NB4 (cell line): ENCODE results near the gene LRRK2.
"Not testable (repeated sequence)": the region's sequence is repeated elsewhere in the genome, so short reads cannot be mapped to it uniquely, and the experiment has no call there.

Source experiments
- DNase-seq: peaks from one replicate; pipeline ENCODE4 v3.0.0; 2010; ENCODE audit warnings: low read depth
- H3K4me3 ChIP-seq: one replicate; pipeline ENCODE4 v1.5.1; 2011; ENCODE audit warnings: mild to moderate bottlenecking, low read depth, low read length, moderate library complexity
- CTCF ChIP-seq: IDR thresholded peaks from one replicate; pipeline ENCODE4 v1.5.1; 2012; ENCODE audit warnings: low read depth, low read length
- MAX ChIP-seq: IDR thresholded peaks from 2 replicates; pipeline ENCODE4 v1.6.1; 2011; ENCODE audit warnings: low read depth, low read length
- MYC ChIP-seq: IDR thresholded peaks from 2 replicates; pipeline ENCODE4 v1.6.1; 2011; ENCODE audit warnings: low read depth, low read length
- POLR2A ChIP-seq: IDR thresholded peaks from 2 replicates; pipeline ENCODE4 v1.6.1; 2011; ENCODE audit warnings: mild to moderate bottlenecking; ENCODE audit not compliant: insufficient read length; ENCODE audit errors: extremely low read depth

Gene LRRK2

GRCh38 chr12:40241741-40242140 lies 16.9 kb downstream of the LRRK2 start:
- DNase-seq = no peak
- no peak overlapping the region for H3K4me3 ChIP-seq
- TF ChIP-seq POLR2A (no peak), MAX (no peak), CTCF (no peak), MYC (no peak)

GRCh38 chr12:40244526-40245156 lies 19.8 kb downstream of the LRRK2 start:
- not testable (repeated sequence) for DNase-seq, H3K4me3 ChIP-seq

- no peak for DNase-seq
- no peak overlapping the region for H3K4me3 ChIP-seq
- TF ChIP-seq MYC = no peak
- no peak for TF ChIP-seq MAX
- no peak for TF ChIP-seq POLR2A
- TF ChIP-seq CTCF = no peak
Measured at GRCh38 chr12:40248034-40248433, 23.2 kb downstream of the LRRK2 start.

GRCh38 chr12:40248585-40249297 lies 23.9 kb downstream of the LRRK2 start:
- TF ChIP-seq POLR2A (no peak), MYC (no peak), MAX (no peak), CTCF (no peak)
- no peak for DNase-seq
- H3K4me3 ChIP-seq = no peak overlapping the region

GRCh38 chr12:40250652-40251051 lies 25.9 kb downstream of the LRRK2 start:
- H3K4me3 ChIP-seq, DNase-seq: not testable (repeated sequence)

- DNase-seq = no peak
Measured at GRCh38 chr12:40253936-40254335, 29.1 kb downstream of the LRRK2 start.

More at GRCh38 chr12:40253936-40254335, 29.1 kb downstream of the LRRK2 start:
- no peak overlapping the region for H3K4me3 ChIP-seq
- TF ChIP-seq MYC (no peak), POLR2A (no peak), MAX (no peak), CTCF (no peak)
